Effector memory CD4-positive, alpha-beta T cell (primary cell): ENCODE results near the gene CEP57L1.

ENCODE experiments used
- DNase-seq, 3 donors: peaks; one replicate each; pipeline ENCODE4 v3.0.0-alpha.2; 2020
- H3K27ac ChIP-seq: 2 replicates; pipeline ENCODE4 v1.7.0; 2013; ENCODE audit warnings: mild to moderate bottlenecking, low read length, moderate library complexity; ENCODE audit not compliant: insufficient read depth, poor library complexity, severe bottlenecking
- H3K27me3 ChIP-seq: replicated peaks from 2 replicates; pipeline ENCODE4 v1.7.0; 2013; ENCODE audit warnings: mild to moderate bottlenecking, low read length; ENCODE audit not compliant: insufficient read depth, control insufficient read depth, poor library complexity, severe bottlenecking
- H3K36me3 ChIP-seq: 2 replicates; pipeline ENCODE4 v1.7.0; 2013; ENCODE audit warnings: mild to moderate bottlenecking, low read length, moderate library complexity; ENCODE audit not compliant: control insufficient read depth, insufficient read depth
- H3K4me1 ChIP-seq: 2 replicates; pipeline ENCODE4 v1.7.0; 2013; ENCODE audit warnings: low read length, mild to moderate bottlenecking; ENCODE audit not compliant: control insufficient read depth, insufficient read depth, poor library complexity, severe bottlenecking
- H3K4me3 ChIP-seq: 2 replicates; pipeline ENCODE4 v1.7.0; 2013; ENCODE audit warnings: low read length, low read depth, mild to moderate bottlenecking; ENCODE audit not compliant: insufficient read depth, poor library complexity, severe bottlenecking
- H3K9me3 ChIP-seq: 2 replicates; pipeline ENCODE4 v1.7.0; 2013; ENCODE audit warnings: mild to moderate bottlenecking, low read length, moderate library complexity; ENCODE audit not compliant: control insufficient read depth
- total RNA-seq, 3 donors: gene quantifications; one replicate each; lab custom pipeline; 2026; lab: John Stamatoyannopoulos, UW

Gene CEP57L1
- 9.3 to 12.2 (median 9.8) reads per million in 3 donors for total RNA-seq

- H3K36me3 ChIP-seq, result no peaks in the 10 kb centered on the region
- no peaks in the 10 kb centered on the region for H3K9me3 ChIP-seq
- peaks cover 9% of the 10 kb centered on the region for H3K4me1 ChIP-seq
- peak within 1 kb of the TSS; percentile 74 for H3K4me3 ChIP-seq
- H3K27ac ChIP-seq, result peak within 1 kb of the TSS; percentile 99
- no peaks in the 10 kb centered on the region for H3K27me3 ChIP-seq
- DNase-seq, result peak; percentile 86 to 92 (median 91)
These were observed at the start of gene CEP57L1 for GRCh38 chr6:109095036-109095834. Gene CEP57L1, plus strand, starts transcription at chr6:109095507. Its CDS starts 49,715 bp downstream, at chr6:109145222.

- peaks cover 4% of the 10 kb centered on the region for H3K4me1 ChIP-seq
- no peak overlapping the region for H3K27ac ChIP-seq
- H3K9me3 ChIP-seq, result no peaks in the 10 kb centered on the region
- no peak overlapping the region for H3K4me3 ChIP-seq
- H3K27me3 ChIP-seq, result no peaks in the 10 kb centered on the region
- no peaks in the 10 kb centered on the region for H3K36me3 ChIP-seq
- no peak for DNase-seq
These were observed 47.1 kb upstream of the CEP57L1 start for GRCh38 chr6:109048176-109048575.

GRCh38 chr6:109048670-109049415 lies 46.5 kb upstream of the CEP57L1 start:
- Histone ChIP-seq H3K4me3 (no peak overlapping the region), H3K4me1 (peaks cover 4% of the 10 kb centered on the region), H3K27ac (no peak overlapping the region), H3K36me3 (no peaks in the 10 kb centered on the region), H3K9me3 (no peaks in the 10 kb centered on the region), H3K27me3 (no peaks in the 10 kb centered on the region)
- DNase-seq, result no peak

GRCh38 chr6:109050012-109050411 lies 45.3 kb upstream of the CEP57L1 start:
- Histone ChIP-seq H3K36me3 (no peaks in the 10 kb centered on the region), H3K4me1 (peaks cover 4% of the 10 kb centered on the region), H3K9me3 (no peaks in the 10 kb centered on the region), H3K27me3 (no peaks in the 10 kb centered on the region), H3K4me3 (no peak overlapping the region), H3K27ac (no peak overlapping the region)
- no peak for DNase-seq

- no peaks in the 10 kb centered on the region for H3K27me3 ChIP-seq
- no peak overlapping the region for H3K27ac ChIP-seq
- H3K4me3 ChIP-seq, result no peak overlapping the region
- H3K4me1 ChIP-seq, result peaks cover 4% of the 10 kb centered on the region
- no peak for DNase-seq
- H3K9me3 ChIP-seq, result no peaks in the 10 kb centered on the region
- no peaks in the 10 kb centered on the region for H3K36me3 ChIP-seq
These were observed 44.7 kb upstream of the CEP57L1 start for GRCh38 chr6:109050447-109051102.

- no peaks in the 10 kb centered on the region for H3K9me3 ChIP-seq
- no peaks in the 10 kb centered on the region for H3K36me3 ChIP-seq
- no peak overlapping the region for H3K4me3 ChIP-seq
- no peak for DNase-seq
- H3K4me1 ChIP-seq, result peaks cover 4% of the 10 kb centered on the region
- H3K27ac ChIP-seq, result no peak overlapping the region
- no peaks in the 10 kb centered on the region for H3K27me3 ChIP-seq
These were observed 43.8 kb upstream of the CEP57L1 start for GRCh38 chr6:109051301-109052017.

- no peaks in the 10 kb centered on the region for H3K9me3 ChIP-seq
- no peaks in the 10 kb centered on the region for H3K36me3 ChIP-seq
- no peak overlapping the region for H3K27ac ChIP-seq
- peaks cover 4% of the 10 kb centered on the region for H3K4me1 ChIP-seq
- DNase-seq, result no peak
- no peak overlapping the region for H3K4me3 ChIP-seq
- no peaks in the 10 kb centered on the region for H3K27me3 ChIP-seq
These were observed 43.2 kb upstream of the CEP57L1 start for GRCh38 chr6:109052018-109052651.

GRCh38 chr6:109052852-109053251 lies 42.5 kb upstream of the CEP57L1 start:
- Histone ChIP-seq H3K4me3 (no peak overlapping the region), H3K4me1 (peaks cover 4% of the 10 kb centered on the region), H3K27me3 (no peaks in the 10 kb centered on the region), H3K9me3 (no peaks in the 10 kb centered on the region), H3K36me3 (no peaks in the 10 kb centered on the region), H3K27ac (no peak overlapping the region)
- no peak for DNase-seq

- no peak overlapping the region for H3K27ac ChIP-seq
- H3K4me3 ChIP-seq, result no peak overlapping the region
- no peaks in the 10 kb centered on the region for H3K9me3 ChIP-seq
- no peaks in the 10 kb centered on the region for H3K27me3 ChIP-seq
- H3K4me1 ChIP-seq, result peaks cover under 1% of the 10 kb centered on the region
- no peaks in the 10 kb centered on the region for H3K36me3 ChIP-seq
- no peak for DNase-seq
These were observed 42.0 kb upstream of the CEP57L1 start for GRCh38 chr6:109053336-109053735.
